ENCODE results near the gene RNF8.
"Not testable (repeated sequence)": the region's sequence is repeated elsewhere in the genome, so short reads cannot be mapped to it uniquely, and the experiment has no call there.

RNF8 gene, protein sequence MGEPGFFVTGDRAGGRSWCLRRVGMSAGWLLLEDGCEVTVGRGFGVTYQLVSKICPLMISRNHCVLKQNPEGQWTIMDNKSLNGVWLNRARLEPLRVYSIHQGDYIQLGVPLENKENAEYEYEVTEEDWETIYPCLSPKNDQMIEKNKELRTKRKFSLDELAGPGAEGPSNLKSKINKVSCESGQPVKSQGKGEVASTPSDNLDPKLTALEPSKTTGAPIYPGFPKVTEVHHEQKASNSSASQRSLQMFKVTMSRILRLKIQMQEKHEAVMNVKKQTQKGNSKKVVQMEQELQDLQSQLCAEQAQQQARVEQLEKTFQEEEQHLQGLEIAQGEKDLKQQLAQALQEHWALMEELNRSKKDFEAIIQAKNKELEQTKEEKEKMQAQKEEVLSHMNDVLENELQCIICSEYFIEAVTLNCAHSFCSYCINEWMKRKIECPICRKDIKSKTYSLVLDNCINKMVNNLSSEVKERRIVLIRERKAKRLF

GRCh38 chr6:37353761-37354525 lies at the start of gene RNF8:
Gene RNF8, plus strand, starts transcription at chr6:37353983. Its CDS starts 182 bp downstream, at chr6:37354165.
- peak; percentile 83 for DNase-seq (ENCODE audit: low spot score)

DNA sequence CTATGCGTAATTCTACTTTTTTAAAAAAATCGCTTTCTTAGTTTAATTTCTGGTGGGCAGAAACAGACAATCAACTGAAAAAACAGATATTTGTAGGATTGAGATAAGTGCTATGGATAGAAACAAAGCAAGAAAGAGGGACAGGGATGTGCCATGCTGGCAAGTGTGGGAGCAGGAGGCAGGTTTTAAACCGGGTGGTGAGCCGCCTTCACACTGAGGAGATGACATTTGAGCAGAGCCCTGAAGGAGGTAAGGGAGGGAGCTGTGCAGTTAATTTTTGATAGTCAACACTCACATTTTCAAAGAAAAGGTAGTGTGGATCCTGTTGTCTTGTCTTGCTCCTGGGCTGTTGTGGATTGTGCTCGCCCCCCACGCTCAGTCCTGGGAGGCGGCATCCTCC lies 49.0 kb upstream of the RNF8 start:
- no peak for DNase-seq (ENCODE audit: low spot score)

DNA sequence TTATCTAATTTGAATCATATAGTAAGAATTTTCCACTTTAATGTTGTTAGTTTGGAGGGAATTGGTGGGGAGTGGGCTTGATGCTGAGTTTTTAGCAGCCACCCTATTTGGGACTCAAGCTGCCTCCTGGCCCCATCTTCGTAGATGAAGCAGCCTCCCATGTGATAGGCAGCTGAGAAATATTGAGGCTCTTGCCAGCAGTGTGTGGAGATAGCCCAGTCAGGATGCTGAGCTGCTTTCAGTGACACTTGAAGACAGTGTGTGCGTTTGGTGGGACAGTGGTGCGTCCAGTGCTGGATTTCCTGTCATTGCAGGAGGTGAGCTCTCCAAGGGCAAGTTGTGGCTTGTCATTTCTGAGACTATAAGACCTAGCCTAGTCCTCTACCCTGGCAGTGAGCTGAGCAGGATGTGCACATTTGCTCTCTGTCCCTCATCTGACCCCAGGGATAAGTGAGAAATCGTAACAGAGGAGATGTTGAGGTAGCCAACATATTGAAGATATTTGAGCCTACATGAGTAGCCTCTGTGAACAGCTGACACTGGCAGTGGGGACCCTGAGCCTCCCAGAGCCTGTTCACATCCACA lies 47.9 kb upstream of the RNF8 start:
- no peak for DNase-seq (ENCODE audit: low spot score)

DNA sequence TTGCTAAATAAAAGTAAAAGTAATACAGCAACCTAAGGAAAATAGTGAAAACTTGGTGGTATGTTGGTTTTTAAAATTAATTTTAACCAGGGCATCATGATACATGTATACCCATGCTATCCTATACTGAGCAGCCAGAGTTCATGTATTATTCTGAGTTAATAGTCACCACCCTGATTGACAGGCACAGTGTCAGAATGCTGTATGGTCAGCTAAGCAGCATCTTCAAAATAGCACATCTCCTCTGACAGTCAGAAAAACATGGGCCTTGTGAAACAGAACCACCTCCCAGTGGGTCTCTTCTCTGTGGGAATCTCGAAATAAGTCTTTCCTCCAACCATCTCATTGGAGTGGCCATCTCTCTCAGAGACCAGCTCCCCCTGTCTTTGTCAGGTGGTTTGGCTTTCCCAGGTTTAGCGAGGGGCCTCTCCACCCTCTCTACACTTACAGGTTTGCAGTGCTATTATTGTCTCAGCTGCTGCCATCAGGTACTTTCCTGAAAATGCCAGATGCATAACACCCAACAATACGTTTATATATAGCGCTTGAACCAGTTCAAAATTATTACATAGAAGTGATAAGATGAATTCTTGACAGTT lies 47.1 kb upstream of the RNF8 start:
- no peak for DNase-seq (ENCODE audit: low spot score)

DNA sequence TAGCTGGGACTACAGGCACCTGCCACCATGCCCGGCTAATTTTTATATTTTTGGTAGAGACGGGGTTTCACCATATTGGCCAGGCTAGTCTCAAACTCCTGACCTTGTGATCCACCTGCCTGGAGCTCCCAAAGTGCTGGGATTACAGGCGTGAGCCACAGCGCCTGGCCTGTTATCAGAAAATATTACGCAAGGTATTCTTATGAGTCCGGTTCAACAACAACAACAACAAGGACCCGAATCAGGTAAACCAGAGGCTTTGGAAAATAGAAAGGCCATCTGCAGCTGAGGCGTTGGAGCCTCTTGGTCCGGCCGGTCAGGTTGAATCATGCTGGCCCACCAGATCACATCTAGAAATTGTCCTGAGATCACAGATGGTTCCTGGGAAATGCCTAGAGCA lies 46.3 kb upstream of the RNF8 start:
- DNase-seq (ENCODE audit: low spot score): not testable (repeated sequence)

DNA sequence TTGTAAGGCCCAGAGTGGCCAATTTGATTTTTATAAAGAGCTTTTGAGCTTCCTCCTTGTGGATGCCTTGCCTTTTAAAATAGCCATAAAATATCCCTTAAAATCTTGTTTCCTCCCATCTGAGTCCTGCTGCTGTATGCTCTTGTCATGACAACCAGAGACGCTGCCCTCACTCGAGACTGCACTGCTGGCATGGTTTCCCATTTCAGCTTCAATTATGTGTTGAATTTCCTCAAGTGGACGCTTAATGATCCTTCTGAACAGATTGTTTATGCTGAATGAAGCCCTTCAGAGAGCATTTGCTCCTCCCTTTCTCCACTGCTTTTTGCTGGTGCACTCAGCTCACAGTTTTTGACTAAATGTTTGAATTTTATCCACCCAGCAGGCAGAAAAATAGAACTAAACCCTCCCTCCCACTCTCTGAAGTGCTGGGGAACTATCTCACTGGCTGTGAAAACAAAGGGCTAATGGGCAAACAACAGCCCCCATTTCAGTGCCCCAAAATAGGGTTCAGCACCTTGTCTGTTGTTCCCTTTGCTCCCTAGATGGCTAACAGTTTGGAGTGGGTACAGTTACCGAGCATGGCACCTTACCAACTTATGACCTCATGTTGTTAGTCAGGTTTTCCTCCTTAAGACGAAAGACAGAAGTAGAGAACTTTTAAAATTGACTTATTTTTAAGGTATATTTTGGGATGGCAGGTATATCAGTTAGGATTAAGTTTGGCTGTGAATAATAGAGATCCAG lies 45.5 kb upstream of the RNF8 start:
- no peak for DNase-seq (ENCODE audit: low spot score)

- no peak for DNase-seq (ENCODE audit: low spot score)
Observed at GRCh38 chr6:37309046-37309445, 44.7 kb upstream of the RNF8 start.

DNA sequence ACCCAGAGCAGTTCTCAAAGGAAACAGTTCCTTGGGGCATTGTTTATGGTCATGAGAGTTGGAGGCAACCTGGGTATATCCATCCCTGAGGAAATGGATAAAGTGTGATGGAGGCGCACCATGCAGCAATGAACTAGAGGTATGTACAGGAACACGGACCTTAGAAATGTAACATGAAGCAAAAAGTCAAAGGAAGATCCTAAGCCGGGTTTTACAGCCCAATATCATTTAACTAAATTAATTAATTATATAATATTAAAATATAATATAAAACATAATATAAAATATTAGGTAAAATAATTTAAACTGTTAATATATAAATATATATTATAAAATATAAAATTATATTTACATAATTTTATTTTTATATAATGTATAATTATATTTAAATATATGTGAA lies 44.1 kb upstream of the RNF8 start:
- no peak for DNase-seq (ENCODE audit: low spot score)

DNA sequence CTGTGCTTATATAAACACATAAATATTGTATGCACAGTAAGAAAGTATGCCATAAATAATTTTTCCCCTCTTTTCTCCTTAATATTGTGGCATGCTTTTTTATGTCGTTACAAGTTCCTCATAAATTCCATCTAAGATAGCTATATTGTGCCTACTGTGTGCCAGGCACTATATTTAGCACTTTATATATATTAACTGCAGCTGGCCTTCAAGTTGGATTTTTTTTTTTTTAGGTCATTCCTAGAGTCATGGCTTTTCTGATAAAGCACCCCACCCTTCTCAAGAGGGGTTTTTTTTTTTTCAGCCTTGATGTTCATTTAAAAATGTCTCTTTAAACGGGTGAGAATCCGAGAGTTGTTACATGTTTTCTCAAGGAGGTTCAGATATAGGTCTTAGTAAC lies 42.8 kb upstream of the RNF8 start:
- no peak for DNase-seq (ENCODE audit: low spot score)

DNA sequence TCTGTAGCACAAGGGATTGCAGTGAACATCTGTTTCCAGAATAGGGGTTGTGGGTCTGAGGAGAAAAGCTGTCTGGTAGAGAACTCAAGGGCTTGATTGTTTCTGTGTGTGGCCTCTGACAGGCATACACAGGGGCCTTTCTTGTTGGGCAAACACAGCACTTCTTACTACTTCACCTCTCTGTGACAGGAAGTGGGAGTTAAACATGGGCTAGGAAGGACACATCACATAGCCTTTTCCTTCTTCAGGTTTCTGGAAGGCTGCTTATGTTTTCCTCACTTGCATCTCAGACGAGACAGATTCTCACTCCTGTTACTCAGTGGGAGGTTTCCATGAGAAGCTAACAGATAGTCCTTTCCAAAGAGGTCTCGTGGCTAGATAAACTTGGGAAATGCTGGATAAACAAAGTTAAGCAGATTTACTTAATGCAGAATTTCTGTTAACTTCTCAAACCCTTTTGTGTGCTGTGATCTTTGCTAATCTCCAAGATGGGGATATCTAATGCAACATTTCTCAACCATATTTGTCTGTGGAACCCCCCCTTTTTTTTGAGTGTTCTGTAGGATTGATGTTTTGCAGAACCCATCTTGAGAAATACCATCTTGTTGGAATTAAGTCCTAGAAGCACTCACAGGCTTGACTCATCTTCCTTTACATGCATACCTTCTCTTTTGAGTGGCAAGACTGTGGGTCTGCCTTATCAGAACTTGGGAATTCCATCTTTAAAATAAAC lies 41.9 kb upstream of the RNF8 start:
- DNase-seq (ENCODE audit: low spot score): no peak

GRCh38 chr6:37313723-37314486 lies 39.9 kb upstream of the RNF8 start:
- no peak for DNase-seq (ENCODE audit: low spot score)

DNA sequence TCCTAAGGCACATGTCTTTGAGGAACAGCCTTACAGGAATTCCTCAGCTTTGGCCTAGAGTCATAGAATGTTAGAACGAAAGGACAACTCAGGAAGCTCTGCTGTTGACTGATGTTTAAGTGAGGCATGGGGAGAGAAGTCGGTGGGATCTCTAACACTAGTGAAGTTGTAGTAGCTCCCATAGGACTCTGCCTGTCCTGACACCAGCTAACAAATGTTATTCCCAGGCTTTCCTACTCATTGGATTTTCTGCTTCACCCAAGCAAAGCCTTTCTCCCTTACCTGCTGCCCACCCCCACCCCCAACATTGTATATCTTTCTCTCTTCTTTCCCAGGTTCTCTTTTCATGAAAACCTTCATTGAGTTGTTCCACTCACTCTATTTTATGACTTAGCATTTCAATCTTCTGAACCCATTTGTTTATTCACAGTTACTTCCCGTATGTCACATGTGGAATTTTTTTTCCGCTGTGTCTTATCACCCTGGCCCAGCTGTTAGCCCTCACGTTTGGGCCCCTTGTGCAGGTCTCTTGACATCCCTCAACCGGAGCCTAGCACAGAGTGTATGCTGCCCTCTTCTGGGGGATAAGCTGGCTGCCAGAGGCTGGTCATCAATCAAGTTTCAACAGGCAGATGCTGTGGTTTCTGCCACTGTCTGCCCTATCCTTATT lies 39.2 kb upstream of the RNF8 start:
- peak; percentile 52 for DNase-seq (ENCODE audit: low spot score)

DNA sequence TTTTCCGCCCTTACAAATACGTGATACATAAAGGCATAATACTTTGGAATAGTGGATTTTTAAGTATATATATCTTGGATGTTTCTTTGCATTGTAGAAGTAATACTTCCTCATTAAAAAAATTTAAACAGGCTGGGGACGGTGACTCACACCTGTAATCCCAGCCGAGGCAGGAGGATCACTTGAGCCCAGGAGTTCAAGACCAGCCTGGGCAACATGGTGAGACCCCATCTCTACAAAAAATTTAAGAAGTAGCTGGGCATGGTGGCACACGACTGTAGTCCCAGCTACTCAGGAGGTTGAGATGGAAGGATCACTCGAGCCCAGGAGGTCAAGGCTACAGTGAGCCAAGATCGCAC lies 38.6 kb upstream of the RNF8 start:
- DNase-seq (ENCODE audit: low spot score): no peak

DNA sequence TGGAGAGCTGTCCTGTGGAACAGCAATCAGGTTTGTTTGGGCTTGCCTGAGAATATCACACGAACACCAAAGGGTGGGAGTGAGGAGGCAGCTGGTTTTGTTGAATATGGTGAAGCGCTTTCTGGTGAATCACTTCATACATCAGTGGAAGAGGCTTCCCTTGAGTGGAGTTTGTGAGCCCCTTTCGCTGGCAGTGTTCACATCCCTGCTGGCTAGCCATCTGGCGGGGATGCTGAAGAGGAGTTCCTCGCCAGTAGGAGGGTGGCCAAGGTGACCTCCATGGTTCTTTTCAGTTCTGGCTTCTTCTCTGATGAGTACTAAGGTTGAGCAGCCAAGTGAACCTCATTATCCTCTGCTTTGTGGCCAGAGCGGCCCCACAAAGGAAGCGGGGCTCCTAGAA lies 37.7 kb upstream of the RNF8 start:
- no peak for DNase-seq (ENCODE audit: low spot score)

DNA sequence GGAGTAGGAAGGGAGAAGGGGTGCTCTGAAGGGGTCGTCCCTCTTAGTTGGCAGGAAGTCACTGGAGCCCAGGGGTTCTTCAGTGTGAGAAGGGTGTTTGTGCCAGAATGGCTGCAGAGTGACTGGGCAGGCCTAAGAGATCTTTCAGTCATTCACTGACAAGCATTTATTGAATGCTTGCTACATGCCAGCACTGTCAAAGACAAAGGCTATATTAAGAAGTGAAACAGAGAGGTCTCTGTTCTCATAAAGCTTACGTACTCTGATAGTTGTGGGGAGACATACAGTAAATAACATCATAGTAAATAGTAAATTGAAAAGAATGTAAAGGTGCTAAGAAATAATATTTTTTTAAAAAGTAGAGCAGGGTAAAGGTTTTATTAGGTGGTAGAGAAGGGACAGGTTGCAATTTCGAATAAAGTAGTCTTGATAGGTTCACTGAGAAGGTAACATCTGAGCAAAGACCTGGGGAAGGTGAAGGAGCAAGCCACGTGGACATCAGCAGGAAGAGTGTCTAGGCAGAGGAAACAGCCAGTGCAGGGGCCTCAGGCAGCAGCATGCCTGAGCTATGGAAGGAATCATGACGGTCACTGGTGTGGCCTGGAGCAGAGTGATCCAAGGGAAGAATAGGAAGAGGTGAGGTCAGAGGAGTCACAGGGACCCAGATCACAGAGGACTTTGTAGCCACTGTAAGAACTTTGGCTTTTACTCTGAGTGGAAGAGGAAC lies 36.3 kb upstream of the RNF8 start:
- no peak for DNase-seq (ENCODE audit: low spot score)

GRCh38 chr6:37319156-37319555 lies 34.6 kb upstream of the RNF8 start:
- DNase-seq (ENCODE audit: low spot score): no peak

- no peak for DNase-seq (ENCODE audit: low spot score)
Observed at GRCh38 chr6:37319856-37320480, 33.8 kb upstream of the RNF8 start.

- no peak for DNase-seq (ENCODE audit: low spot score)
Observed at GRCh38 chr6:37320646-37321045, 33.1 kb upstream of the RNF8 start.

DNA sequence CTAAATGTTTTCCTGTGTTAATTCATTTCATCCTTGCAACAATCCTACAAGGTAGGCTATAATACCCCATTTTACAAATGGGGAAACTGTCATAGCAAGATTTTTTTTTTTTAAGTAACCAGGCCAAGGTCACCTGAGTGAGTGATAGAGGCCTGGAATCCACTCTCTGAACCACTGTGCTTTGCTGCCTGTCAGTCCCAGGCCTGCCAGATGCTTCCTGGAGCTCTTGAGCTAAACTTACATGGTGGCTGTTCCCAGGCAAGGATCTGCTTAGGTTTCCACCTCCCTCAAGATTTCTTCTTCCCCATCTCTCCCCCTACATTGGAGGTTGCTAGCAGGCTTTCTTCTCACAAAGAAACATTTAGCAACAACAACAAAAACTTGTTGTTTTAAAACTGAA lies 32.7 kb upstream of the RNF8 start:
- DNase-seq (ENCODE audit: low spot score): no peak
